SK-N-SH treated with all-trans-retinoic acid at 6 μM for 48 hours (cell line): ENCODE results near the gene CRELD2.

Experiments
- ATAC-seq: fragments of 200-7000 bp; cut with Tn5 transposase; 3 replicates; pipeline ENCODE4 v1.9.1; 2020; ENCODE audit warnings: mild to moderate bottlenecking, moderate library complexity
- ARNTL ChIP-seq: fragments of 450-650 bp; formaldehyde crosslinking; IDR thresholded peaks from 2 replicates; pipeline ENCODE4 v1.5.0; 2020; ENCODE audit warnings: low read depth, mild to moderate bottlenecking, moderate library complexity, borderline replicate concordance
- BACH2 ChIP-seq: fragments of 250-450 bp; sonication (Bioruptor Pico); IDR thresholded peaks from 2 replicates; pipeline ENCODE4 v1.9.0; 2021; ENCODE audit warnings: mild to moderate bottlenecking, borderline replicate concordance
- CREB5 ChIP-seq: fragments of 250-450 bp; sonication (Bioruptor Pico); IDR thresholded peaks from 2 replicates; pipeline ENCODE4 v1.5.1; 2020; ENCODE audit warnings: low read depth, mild to moderate bottlenecking, moderate library complexity
- CSDC2 ChIP-seq: fragments of 250-450 bp; sonication (Bioruptor Pico); IDR thresholded peaks from 2 replicates; pipeline ENCODE4 v1.5.0; 2020; ENCODE audit warnings: mild to moderate bottlenecking, moderate library complexity
- CSRNP3 ChIP-seq: fragments of 250-450 bp; sonication (Bioruptor Pico); IDR thresholded peaks from 2 replicates; pipeline ENCODE4 v1.5.1; 2021; ENCODE audit warnings: mild to moderate bottlenecking, moderate library complexity
- ESRRG ChIP-seq: fragments of 250-450 bp; sonication (Bioruptor Pico); IDR thresholded peaks from 2 replicates; pipeline ENCODE4 v1.6.1; 2021; ENCODE audit warnings: mild to moderate bottlenecking
- GLIS3 ChIP-seq: fragments of 250-450 bp; sonication (Bioruptor Pico); IDR thresholded peaks from 2 replicates; pipeline ENCODE4 v1.5.0; 2020; ENCODE audit warnings: mild to moderate bottlenecking, moderate library complexity
- ISL1 ChIP-seq: fragments of 250-450 bp; sonication (Bioruptor Pico); IDR thresholded peaks from 2 replicates; pipeline ENCODE4 v2.1.2; 2022; ENCODE audit warnings: mild to moderate bottlenecking, moderate library complexity
- OSR1 ChIP-seq: fragments of 250-450 bp; sonication (Bioruptor Pico); IDR thresholded peaks from 2 replicates; pipeline ENCODE4 v1.8.0; 2022; ENCODE audit warnings: moderate library complexity, mild to moderate bottlenecking, inconsistent platforms
- PATZ1 ChIP-seq: fragments of 250-450 bp; sonication (Bioruptor Pico); IDR thresholded peaks from 2 replicates; pipeline ENCODE4 v1.8.0; 2020; ENCODE audit warnings: mild to moderate bottlenecking, moderate library complexity, borderline replicate concordance
- POU6F1 ChIP-seq: fragments of 250-450 bp; sonication (Bioruptor Pico); IDR thresholded peaks from 2 replicates; pipeline ENCODE4 v1.8.0; 2021; ENCODE audit warnings: low read depth, mild to moderate bottlenecking, moderate library complexity, borderline replicate concordance
- PPARA ChIP-seq: fragments of 250-450 bp; sonication (Bioruptor Pico); IDR thresholded peaks from 2 replicates; pipeline ENCODE4 v1.5.0; 2020; ENCODE audit warnings: mild to moderate bottlenecking, borderline replicate concordance
- RARB ChIP-seq: fragments of 250-450 bp; sonication (Bioruptor Pico); IDR thresholded peaks from 2 replicates; pipeline ENCODE4 v1.8.0; 2021; ENCODE audit warnings: mild to moderate bottlenecking, moderate library complexity
- SNAI2 ChIP-seq: fragments of 250-450 bp; sonication (Bioruptor Pico); IDR thresholded peaks from 2 replicates; pipeline ENCODE4 v1.5.0; 2020; ENCODE audit warnings: mild to moderate bottlenecking, moderate library complexity
- TCF4 ChIP-seq: fragments of 250-450 bp; sonication (Bioruptor Pico); IDR thresholded peaks from 2 replicates; pipeline ENCODE4 v1.8.0; 2021; ENCODE audit warnings: mild to moderate bottlenecking, moderate library complexity, borderline replicate concordance
- TSHZ2 ChIP-seq: fragments of 250-450 bp; sonication (Bioruptor Pico); IDR thresholded peaks from 2 replicates; pipeline ENCODE4 v1.5.0; 2020; ENCODE audit warnings: mild to moderate bottlenecking, moderate library complexity
- ZC3H10 ChIP-seq: fragments of 250-450 bp; sonication (Bioruptor Pico); IDR thresholded peaks from 2 replicates; pipeline ENCODE4 v1.5.1; 2021; ENCODE audit warnings: mild to moderate bottlenecking, moderate library complexity
- ZFP3 ChIP-seq: fragments of 250-450 bp; sonication (Bioruptor Pico); IDR thresholded peaks from 2 replicates; pipeline ENCODE4 v1.5.0; 2020; ENCODE audit warnings: mild to moderate bottlenecking, moderate library complexity
- ZFP30 ChIP-seq: fragments of 450-650 bp; formaldehyde crosslinking; IDR thresholded peaks from 2 replicates; pipeline ENCODE4 v1.5.0; 2022; ENCODE audit warnings: mild to moderate bottlenecking, moderate library complexity
- ZNF565 ChIP-seq: fragments of 450-650 bp; formaldehyde crosslinking; conservative IDR thresholded peaks from 2 replicates; pipeline ENCODE4 v1.5.0; 2020; ENCODE audit warnings: low read depth, mild to moderate bottlenecking, moderate library complexity
- ZNF70 ChIP-seq: fragments of 450-650 bp; formaldehyde crosslinking; IDR thresholded peaks from 2 replicates; pipeline ENCODE4 v1.5.0; 2020; ENCODE audit warnings: mild to moderate bottlenecking, moderate library complexity
- ZNF8 ChIP-seq: fragments of 450-650 bp; formaldehyde crosslinking; IDR thresholded peaks from 2 replicates; pipeline ENCODE4 v1.5.0; 2020; ENCODE audit warnings: mild to moderate bottlenecking, moderate library complexity

Gene CRELD2

GRCh38 chr22:49953027-49953679, 34.7 kb downstream of the CRELD2 start:
- no peak for ATAC-seq
- no peak for TF ChIP-seq ZC3H10 (CRISPR knock-in tag)
- no peak for TF ChIP-seq PPARA
- TF ChIP-seq ZNF70 (CRISPR knock-in tag): no peak
- TF ChIP-seq PATZ1 (CRISPR knock-in tag): no peak
- TF ChIP-seq TCF4 (CRISPR knock-in tag): no peak
- no peak for TF ChIP-seq RARB (CRISPR knock-in tag)
- TF ChIP-seq ZFP30 (CRISPR knock-in tag): no peak
- TF ChIP-seq CREB5: no peak
- TF ChIP-seq SNAI2 (CRISPR knock-in tag): no peak
- TF ChIP-seq GLIS3: no peak
- no peak for TF ChIP-seq ZNF8 (CRISPR knock-in tag)
- TF ChIP-seq ARNTL: no peak
- TF ChIP-seq CSDC2 (CRISPR knock-in tag): no peak
- TF ChIP-seq ZFP3 (CRISPR knock-in tag): no peak
- TF ChIP-seq ZNF565 (CRISPR knock-in tag): no peak
- TF ChIP-seq ESRRG: no peak
- TF ChIP-seq, all 23 proteins: peak for 0

GRCh38 chr22:49953680-49954344, 35.4 kb downstream of the CRELD2 start:
- TF ChIP-seq ARNTL (no peak), GLIS3 (no peak), PPARA (no peak), POU6F1 (CRISPR knock-in tag) (no peak), OSR1 (CRISPR knock-in tag) (no peak), CSDC2 (CRISPR knock-in tag) (no peak), SNAI2 (CRISPR knock-in tag) (no peak), TSHZ2 (CRISPR knock-in tag) (no peak)
- TF ChIP-seq, all 23 proteins: peak for 0
- ATAC-seq: no peak

GRCh38 chr22:49954354-49954753, 35.9 kb downstream of the CRELD2 start:
- no peak for ATAC-seq
- TF ChIP-seq ZFP3 (CRISPR knock-in tag) (no peak), ESRRG (no peak), OSR1 (CRISPR knock-in tag) (no peak), CSRNP3 (CRISPR knock-in tag) (no peak), GLIS3 (no peak), SNAI2 (CRISPR knock-in tag) (no peak), PPARA (no peak), POU6F1 (CRISPR knock-in tag) (no peak), ZNF70 (CRISPR knock-in tag) (no peak), RARB (CRISPR knock-in tag) (no peak), ZC3H10 (CRISPR knock-in tag) (no peak), TSHZ2 (CRISPR knock-in tag) (no peak), BACH2 (no peak), ZNF565 (CRISPR knock-in tag) (no peak), ISL1 (CRISPR knock-in tag) (no peak), CSDC2 (CRISPR knock-in tag) (no peak)
